ENCODE measurements around the gene TCN2. TPM values are rescaled to one million over a fixed set of nuclear protein-coding genes. Genes with fewer than 3 reads are reported as not detected.
A peak's percentile ranks its signal among the peaks of the same experiment; 100 is the strongest.

Gene TCN2
- total RNA-seq, 1 experiment from 2014 or later = 11.0 TPM

DNA sequence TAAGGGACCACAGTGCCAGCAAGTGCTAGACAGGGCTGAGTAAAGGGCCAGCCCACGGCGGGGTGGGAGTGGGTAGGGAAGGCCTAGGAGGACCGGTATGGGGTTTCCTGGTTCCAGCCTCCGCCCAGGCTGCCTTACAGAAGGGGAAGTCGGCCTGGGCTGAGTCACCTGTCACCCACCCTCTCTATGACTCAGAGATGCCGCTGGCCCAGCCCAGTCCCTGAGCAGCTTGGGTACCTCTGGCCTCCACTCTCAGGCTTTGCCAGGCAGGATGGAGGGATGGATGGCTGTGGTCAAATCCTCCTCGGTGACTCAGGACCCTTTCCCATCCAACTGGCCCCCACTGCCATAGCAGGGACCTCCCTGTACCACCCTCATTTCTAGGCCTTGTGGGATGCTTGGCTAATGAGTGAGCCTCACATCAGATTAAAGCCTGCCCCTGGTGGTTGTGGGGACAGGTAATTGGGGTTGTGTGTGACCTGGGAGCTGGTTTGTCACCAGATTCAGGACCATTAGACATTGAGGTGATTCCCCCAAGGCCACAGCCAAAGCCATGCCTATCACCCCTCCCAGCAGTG lies 42.5 kb downstream of the TCN2 start:
- H3K4me3 Mint-ChIP-seq (ENCODE audit: low read depth, unreplicated experiment) = no peak overlapping the region
- CTCF ChIA-PET = interaction anchor here (0.6 to 1.9 kb wide), 7 partner anchors 11 to 106 kb away, joined by 3 to 5 read pairs (median 4); partner anchors contain the start of genes DUSP18 and SLC35E4
- H3K27ac Mint-ChIP-seq (ENCODE audit: unreplicated experiment) = peak overlapping the region; percentile 66
- H3K9me3 Mint-ChIP-seq (ENCODE audit: low read depth, unreplicated experiment) = no peaks in the 10 kb centered on the region
- no TSS peak for BruUV-seq (replicated peaks)
- TF ChIP-seq, protein P1, sequence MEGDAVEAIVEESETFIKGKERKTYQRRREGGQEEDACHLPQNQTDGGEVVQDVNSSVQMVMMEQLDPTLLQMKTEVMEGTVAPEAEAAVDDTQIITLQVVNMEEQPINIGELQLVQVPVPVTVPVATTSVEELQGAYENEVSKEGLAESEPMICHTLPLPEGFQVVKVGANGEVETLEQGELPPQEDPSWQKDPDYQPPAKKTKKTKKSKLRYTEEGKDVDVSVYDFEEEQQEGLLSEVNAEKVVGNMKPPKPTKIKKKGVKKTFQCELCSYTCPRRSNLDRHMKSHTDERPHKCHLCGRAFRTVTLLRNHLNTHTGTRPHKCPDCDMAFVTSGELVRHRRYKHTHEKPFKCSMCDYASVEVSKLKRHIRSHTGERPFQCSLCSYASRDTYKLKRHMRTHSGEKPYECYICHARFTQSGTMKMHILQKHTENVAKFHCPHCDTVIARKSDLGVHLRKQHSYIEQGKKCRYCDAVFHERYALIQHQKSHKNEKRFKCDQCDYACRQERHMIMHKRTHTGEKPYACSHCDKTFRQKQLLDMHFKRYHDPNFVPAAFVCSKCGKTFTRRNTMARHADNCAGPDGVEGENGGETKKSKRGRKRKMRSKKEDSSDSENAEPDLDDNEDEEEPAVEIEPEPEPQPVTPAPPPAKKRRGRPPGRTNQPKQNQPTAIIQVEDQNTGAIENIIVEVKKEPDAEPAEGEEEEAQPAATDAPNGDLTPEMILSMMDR (IDR thresholded peaks at IDR 0.05; ENCODE audit: unreplicated experiment) = peak; percentile 16
- DNase-seq = peak; percentile 89
- intact Hi-C loops (cut with micrococcal nuclease; ENCODE audit: unreplicated experiment) = no loop called here
- H3K4me1 Mint-ChIP-seq (ENCODE audit: low read depth, unreplicated experiment) = peaks cover 6% of the 10 kb centered on the region
- H3K36me3 Mint-ChIP-seq (ENCODE audit: insufficient read depth, unreplicated experiment) = no peaks in the 10 kb centered on the region
- H3K27me3 Mint-ChIP-seq (ENCODE audit: unreplicated experiment) = no peaks in the 10 kb centered on the region

DNA sequence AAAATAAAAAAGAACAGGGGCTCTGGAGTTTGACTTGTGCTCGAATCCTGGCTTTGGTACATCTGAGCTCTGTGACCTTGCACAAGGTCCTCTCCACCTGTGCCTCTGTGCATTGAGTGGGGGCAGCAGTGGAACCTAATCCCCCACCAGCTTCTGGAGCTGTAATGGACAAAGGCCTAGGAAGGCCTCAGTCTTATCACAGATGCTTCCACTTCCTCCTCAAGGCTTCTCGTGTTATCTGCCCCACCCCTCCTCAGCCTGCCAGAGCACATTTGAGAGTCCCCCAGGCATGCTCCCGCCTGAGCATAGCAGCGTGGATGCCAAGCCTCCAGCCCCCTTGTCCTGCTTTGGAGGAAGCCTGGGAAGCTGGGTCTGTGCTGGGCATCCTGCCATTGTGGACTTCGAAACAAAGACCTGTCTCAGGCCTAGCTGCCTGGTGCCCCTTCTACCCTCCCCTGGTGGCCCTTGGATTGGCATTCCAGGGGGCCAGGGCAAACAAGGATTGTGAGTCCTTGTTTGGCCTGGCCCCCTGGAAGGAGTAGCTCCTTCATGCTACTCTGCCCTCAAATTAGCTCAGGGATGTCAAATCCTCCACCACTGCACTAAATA lies 43.6 kb downstream of the TCN2 start:
- CTCF ChIA-PET = interaction anchor here (0.7 kb wide), 1 partner anchor 16 kb away, joined by 4 read pairs; no protein-coding TSS in a partner anchor
- TF ChIP-seq, protein P1 (IDR thresholded peaks at IDR 0.05; ENCODE audit: unreplicated experiment) = no peak
- no peaks in the 10 kb centered on the region for H3K27me3 Mint-ChIP-seq (ENCODE audit: unreplicated experiment)
- no peak overlapping the region for H3K4me3 Mint-ChIP-seq (ENCODE audit: low read depth, unreplicated experiment)
- intact Hi-C loops (cut with micrococcal nuclease; ENCODE audit: unreplicated experiment) = no loop called here
- no TSS peak for BruUV-seq (replicated peaks)
- H3K27ac Mint-ChIP-seq (ENCODE audit: unreplicated experiment) = no peak overlapping the region
- DNase-seq = no peak
- no peaks in the 10 kb centered on the region for H3K36me3 Mint-ChIP-seq (ENCODE audit: insufficient read depth, unreplicated experiment)
- H3K4me1 Mint-ChIP-seq (ENCODE audit: low read depth, unreplicated experiment) = peaks cover 6% of the 10 kb centered on the region
- H3K9me3 Mint-ChIP-seq (ENCODE audit: low read depth, unreplicated experiment) = no peaks in the 10 kb centered on the region

DNA sequence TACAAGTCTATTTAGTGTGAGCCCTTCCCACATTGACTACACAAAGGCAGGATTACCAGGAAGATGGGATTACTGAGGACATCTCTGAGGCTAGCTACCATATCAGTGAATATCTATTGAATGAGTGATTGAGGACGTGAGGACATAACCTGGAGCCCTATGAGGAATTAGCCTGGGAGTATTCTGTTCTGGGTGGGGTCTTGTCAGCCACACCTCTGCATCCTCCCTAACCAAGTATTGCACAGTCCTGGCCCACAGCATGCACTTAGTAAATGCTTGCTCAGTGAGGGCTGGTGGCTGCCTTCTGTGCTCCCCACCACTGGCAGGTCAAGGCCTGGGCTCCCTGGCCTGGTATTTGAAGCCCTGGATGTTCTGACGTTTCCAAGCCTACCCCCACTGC lies 45.9 kb downstream of the TCN2 start:
- Mint-ChIP-seq H3K27me3 (ENCODE audit: unreplicated experiment) (no peaks in the 10 kb centered on the region), H3K9me3 (ENCODE audit: low read depth, unreplicated experiment) (no peaks in the 10 kb centered on the region), H3K27ac (ENCODE audit: unreplicated experiment) (no peak overlapping the region), H3K4me3 (ENCODE audit: low read depth, unreplicated experiment) (no peak overlapping the region), H3K4me1 (ENCODE audit: low read depth, unreplicated experiment) (peaks cover 6% of the 10 kb centered on the region), H3K36me3 (ENCODE audit: insufficient read depth, unreplicated experiment) (no peaks in the 10 kb centered on the region)
- CTCF ChIA-PET = interaction anchor here (0.6 kb wide), 1 partner anchor 417 kb away, joined by 3 read pairs; no protein-coding TSS in a partner anchor
- BruUV-seq (replicated peaks) = no TSS peak
- TF ChIP-seq, protein P1 (IDR thresholded peaks at IDR 0.05; ENCODE audit: unreplicated experiment) = no peak
- DNase-seq = no peak
- intact Hi-C loops (cut with micrococcal nuclease; ENCODE audit: unreplicated experiment) = no loop called here

DNA sequence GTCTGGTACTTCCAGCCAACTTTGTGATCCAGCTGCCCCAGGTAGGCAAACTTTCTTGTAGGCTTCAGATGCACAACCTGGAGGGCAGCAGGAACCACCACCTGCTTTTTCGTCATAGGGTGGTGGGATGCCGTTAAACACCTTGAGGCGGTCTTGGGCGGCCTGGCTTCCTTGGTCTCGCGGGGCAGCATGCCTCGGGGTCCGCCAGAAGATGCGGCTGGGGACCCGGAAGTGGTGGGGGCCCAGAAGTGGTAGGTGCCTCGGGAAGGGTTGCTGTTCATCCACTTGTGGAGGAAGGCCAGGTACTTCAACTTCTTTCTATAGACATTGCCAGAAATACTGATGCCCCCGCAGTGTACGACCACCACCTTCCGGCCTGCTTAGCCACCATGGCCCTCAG lies 47.4 kb downstream of the TCN2 start:
- CTCF ChIA-PET = interaction anchor here (0.7 kb wide), 1 partner anchor 93 kb away, joined by 3 read pairs; no protein-coding TSS in a partner anchor
- peaks cover 1% of the 10 kb centered on the region for H3K4me1 Mint-ChIP-seq (ENCODE audit: low read depth, unreplicated experiment)
- intact Hi-C loops (cut with micrococcal nuclease; ENCODE audit: unreplicated experiment) = no loop called here
- BruUV-seq (replicated peaks) = no TSS peak
- no peak overlapping the region for H3K4me3 Mint-ChIP-seq (ENCODE audit: low read depth, unreplicated experiment)
- no peaks in the 10 kb centered on the region for H3K27me3 Mint-ChIP-seq (ENCODE audit: unreplicated experiment)
- no peak overlapping the region for H3K27ac Mint-ChIP-seq (ENCODE audit: unreplicated experiment)
- DNase-seq = no peak
- H3K36me3 Mint-ChIP-seq (ENCODE audit: insufficient read depth, unreplicated experiment) = no peaks in the 10 kb centered on the region
- TF ChIP-seq, protein P1 (IDR thresholded peaks at IDR 0.05; ENCODE audit: unreplicated experiment) = no peak
- H3K9me3 Mint-ChIP-seq (ENCODE audit: low read depth, unreplicated experiment) = no peaks in the 10 kb centered on the region
